Esophagus mucosa (tissue), 1 donor: Measurements from ENCODE around the gene CES3. TPM values are rescaled to one million over a fixed set of nuclear protein-coding genes. Genes with fewer than 3 reads are reported as not detected.
"Not testable (repeated sequence)": the region's sequence is repeated elsewhere in the genome, so short reads cannot be mapped to it uniquely, and the experiment has no call there.

Source experiments
- ATAC-seq: fragments of 200-7000 bp; cut with Tn5 transposase; one replicate; pipeline ENCODE4 v1.9.1; 2020
- total RNA-seq: library from RNA; stranded (reverse); gene quantifications from one replicate; pipeline ENCODE4 v1.2.4, GENCODE V29; 2023
- donor health status: DM: yes; HTN: yes; CAD: no.

The CES3 gene
- total RNA-seq, 1 donor from 2014 or later = 1.1 TPM

GRCh38 chr16:66947302-66948065, 13.6 kb upstream of the CES3 start:
- ATAC-seq = peak; percentile 71

- peak; percentile 55 for ATAC-seq
These were observed 12.8 kb upstream of the CES3 start for GRCh38 chr16:66948134-66948836.

GRCh38 chr16:66948837-66949225, 12.2 kb upstream of the CES3 start:
- peak; percentile 5 for ATAC-seq

GRCh38 chr16:66949472-66949871, 11.6 kb upstream of the CES3 start:
- ATAC-seq = no peak

GRCh38 chr16:66950437-66950836, 10.6 kb upstream of the CES3 start:
- ATAC-seq = no peak

GRCh38 chr16:66950971-66951790, 9.9 kb upstream of the CES3 start:
- no peak for ATAC-seq

GRCh38 chr16:66952430-66953110, 8.5 kb upstream of the CES3 start:
- no peak for ATAC-seq

GRCh38 chr16:66953462-66954096, 7.5 kb upstream of the CES3 start:
- ATAC-seq = peak; percentile 51

GRCh38 chr16:66954097-66954659, 6.9 kb upstream of the CES3 start:
- peak; percentile 70 for ATAC-seq

GRCh38 chr16:66955363-66956153, 5.5 kb upstream of the CES3 start:
- ATAC-seq = not testable (repeated sequence)

- not testable (repeated sequence) for ATAC-seq
These were observed 5.0 kb upstream of the CES3 start for GRCh38 chr16:66956154-66956457.

GRCh38 chr16:66958857-66959703, 2.0 kb upstream of the CES3 start:
- ATAC-seq = no peak

GRCh38 chr16:66959704-66960161, 1.3 kb upstream of the CES3 start:
- ATAC-seq = no peak

GRCh38 chr16:66960270-66960669, 796 bp upstream of the CES3 start:
- ATAC-seq = no peak

GRCh38 chr16:66961914-66962313, 848 bp downstream of the CES3 start:
- ATAC-seq = peak; percentile 85

GRCh38 chr16:66964049-66964448, 3.0 kb downstream of the CES3 start:
- no peak for ATAC-seq

- ATAC-seq = peak; percentile 62
These were observed 7.8 kb downstream of the CES3 start for GRCh38 chr16:66968847-66969246.

GRCh38 chr16:66970775-66971720, 10.0 kb downstream of the CES3 start:
- peak; percentile 10 for ATAC-seq

GRCh38 chr16:66972983-66973382, 11.9 kb downstream of the CES3 start:
- ATAC-seq = no peak
